B cell (primary cell): ENCODE data around the gene COG6. TPM values are rescaled to one million over a fixed set of nuclear protein-coding genes. Genes with fewer than 3 reads are reported as not detected.

ENCODE experiments used
- ATAC-seq: fragments of 200-7000 bp; cut with Tn5 transposase; one replicate; pipeline ENCODE4 v1.10.0; 2021; ENCODE audit warnings: low read depth, mild to moderate bottlenecking, moderate number of reproducible peaks, moderate library complexity
- CTCF ChIA-PET: fragments of 350-600 bp; sonication (Branson Sonifier 250); formaldehyde crosslinking; loops from one replicate; lab custom pipeline; 2021; ENCODE audit warnings: antibody characterized with exemption, inconsistent platforms; lab: Charles Lee
- POLR2A ChIA-PET: fragments of 350-600 bp; sonication (Branson Sonifier 250); formaldehyde crosslinking; loops from one replicate; lab custom pipeline; 2021; ENCODE audit warnings: antibody characterized with exemption; lab: Charles Lee
- DNase-seq: peaks from one replicate; pipeline ENCODE4 v3.0.0; 2013
- H2AFZ ChIP-seq: 2 replicates; pipeline ENCODE4 v1.6.1; 2012; ENCODE audit warnings: mild to moderate bottlenecking, low read depth, low read length; ENCODE audit not compliant: insufficient read depth, poor library complexity, severe bottlenecking
- H3K27ac ChIP-seq, 2 donors: 1 replicate in 1 of 2; 2 replicates in 1 of 2; pipeline ENCODE4 v1.5.1; 2012 to 2013; ENCODE audit warnings: low read length in 2 of 2, mild to moderate bottlenecking in 2 of 2, moderate library complexity in 1 of 2
- H3K27me3 ChIP-seq, 4 experiments: fragments of 200-600 bp in 1 of 4; sonication (generic) in 1 of 4; replicated peaks in 1 of 4; 1 replicate in 2 of 4; 2 replicates in 2 of 4; pipeline versions ENCODE4 v1.6.1 to v1.7.0; 2013 to 2016; ENCODE audit warnings: low read length in 3 of 4, mild to moderate bottlenecking in 2 of 4, mixed read lengths in 1 of 4, moderate library complexity in 1 of 4; ENCODE audit not compliant: insufficient read depth in 4 of 4, control insufficient read depth in 3 of 4; ENCODE audit errors: control extremely low read depth in 1 of 4
- H3K36me3 ChIP-seq, 2 experiments: replicated peaks in 1 of 2; 1 replicate in 1 of 2; 2 replicates in 1 of 2; pipeline versions ENCODE4 v1.6.1 to v1.7.1; 2013; ENCODE audit warnings: low read length in 1 of 2; ENCODE audit not compliant: insufficient read depth in 2 of 2, control insufficient read depth in 1 of 2; ENCODE audit errors: control extremely low read depth in 1 of 2, extremely low read depth in 1 of 2
- H3K4me1 ChIP-seq, 2 donors: fragments of 200-600 bp in 1 of 2; sonication (generic) in 1 of 2; 1 replicate in 1 of 2; 2 replicates in 1 of 2; pipeline versions ENCODE4 v1.5.1 to v1.6.1; 2013 to 2017; ENCODE audit warnings: low read length in 2 of 2; ENCODE audit not compliant: control insufficient read depth in 2 of 2, insufficient read depth in 2 of 2
- H3K4me2 ChIP-seq: replicated peaks from 2 replicates; pipeline ENCODE3; 2012; ENCODE audit warnings: mild to moderate bottlenecking, low read depth, low read length; ENCODE audit not compliant: poor library complexity, severe bottlenecking
- H3K4me3 ChIP-seq, 5 experiments: fragments of 200-600 bp in 1 of 5; sonication (generic) in 1 of 5; 1 replicate in 3 of 5; 2 replicates in 2 of 5; pipeline versions ENCODE4 v1.5.1 to v1.7.0; 2011 to 2016; ENCODE audit warnings: low read length in 4 of 5, mild to moderate bottlenecking in 4 of 5, low read depth in 2 of 5, control low read depth in 1 of 5, moderate library complexity in 1 of 5; ENCODE audit not compliant: insufficient read depth in 1 of 5; ENCODE audit errors: control extremely low read depth in 1 of 5, extremely low read depth in 1 of 5
- H3K79me2 ChIP-seq: fragments of 200-600 bp; sonication (generic); one replicate; pipeline ENCODE4 v1.6.0; 2016; ENCODE audit warnings: low read length; ENCODE audit not compliant: control insufficient read depth, insufficient read depth
- H3K9ac ChIP-seq: fragments of 200-600 bp; sonication (generic); 2 replicates; pipeline ENCODE4 v1.6.1; 2017; ENCODE audit warnings: mild to moderate bottlenecking, low read length, moderate library complexity
- H3K9me3 ChIP-seq, 3 donors: one replicate each; pipeline versions ENCODE4 v1.6.1 to v1.7.1; 2013; ENCODE audit warnings: low read length in 2 of 3; ENCODE audit not compliant: control insufficient read depth in 2 of 3, insufficient read depth in 1 of 3; ENCODE audit errors: control extremely low read depth in 1 of 3
- H4K20me1 ChIP-seq: 2 replicates; pipeline ENCODE4 v1.6.0; 2012; ENCODE audit warnings: mild to moderate bottlenecking, low read length; ENCODE audit not compliant: insufficient read depth, control insufficient read depth, poor library complexity, severe bottlenecking
- H3K27ac Mint-ChIP-seq: one replicate; pipeline ENCODE4 v1.8.0; 2021; ENCODE audit warnings: mixed read lengths
- H3K27me3 Mint-ChIP-seq: one replicate; pipeline ENCODE4 v1.8.0; 2021; ENCODE audit warnings: mixed read lengths
- H3K4me1 Mint-ChIP-seq: one replicate; pipeline ENCODE4 v1.8.0; 2021; ENCODE audit warnings: mixed read lengths
- H3K4me3 Mint-ChIP-seq: one replicate; pipeline ENCODE4 v1.8.0; 2021; ENCODE audit warnings: mixed read lengths
- H3K9me3 Mint-ChIP-seq: one replicate; pipeline ENCODE4 v1.8.0; 2022; ENCODE audit warnings: mixed read lengths; ENCODE audit not compliant: insufficient read depth
- EZH2 ChIP-seq: IDR thresholded peaks from 2 replicates; pipeline ENCODE4 v1.6.1; 2012; ENCODE audit warnings: borderline replicate concordance, low read depth, mild to moderate bottlenecking, moderate library complexity, low read length; ENCODE audit not compliant: insufficient read depth, poor library complexity, severe bottlenecking
- WGBS: methylation state at CpG from one replicate; pipeline ENCODE4 v1.1.5; 2013; ENCODE audit warnings: missing lambda C conversion rate; ENCODE audit not compliant: insufficient coverage; 5-methylcytosine and 5-hydroxymethylcytosine counted together
- intact Hi-C: fragments of 100-400 bp; cut with micrococcal nuclease; formaldehyde crosslinking; loops from one replicate; pipeline ENCODE4 v1.10.0; 2022
- polyA plus RNA-seq: library from polyadenylated mRNA; depleted of rRNA; stranded (reverse); fragments of >200 nt; gene quantifications from 2 replicates; pipeline ENCODE4 v1.2.3, GENCODE V29; 2012
- total RNA-seq, 2 donors: library from RNA; stranded (reverse); fragments of 120-200 nt in 1 of 2; gene quantifications; 1 replicate in 1 of 2; 2 replicates in 1 of 2; pipeline versions ENCODE4 v1.2.3 to v1.2.4, GENCODE V29; 2013 to 2022
- TF ChIP-seq, protein P1 (sequence below): fragments of 200-600 bp; IDR thresholded peaks from one replicate; pipeline ENCODE4 v1.8.0; 2022; ENCODE audit warnings: antibody characterized with exemption, mild to moderate bottlenecking

The COG6 gene
- total and polyA plus RNA-seq, 2 donors (not counting 1 experiment from before 2014, with no cell fraction given) = 7.7 to 49.9 TPM

DNA sequence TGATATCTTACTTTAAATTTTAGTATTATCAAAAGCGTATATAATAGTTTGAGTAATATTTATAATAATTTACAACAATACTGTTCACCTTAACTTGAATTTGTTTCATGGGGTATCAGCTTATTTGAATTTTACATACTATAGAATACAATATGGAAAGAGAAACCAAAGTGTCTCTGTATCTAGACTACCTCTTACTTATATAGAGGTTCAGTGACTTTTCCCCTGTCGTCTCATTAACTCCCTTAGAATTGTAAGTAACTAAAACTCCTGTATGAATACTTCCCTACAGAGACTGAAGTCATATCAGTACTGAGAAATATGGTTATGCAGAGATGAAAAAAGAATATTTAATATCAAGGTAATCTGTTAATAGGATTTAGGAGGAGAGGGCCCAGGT lies 26.8 kb downstream of the COG6 start:
- H3K4me2 ChIP-seq = no peak overlapping the region
- H3K27ac Mint-ChIP-seq = no peak overlapping the region

DNA sequence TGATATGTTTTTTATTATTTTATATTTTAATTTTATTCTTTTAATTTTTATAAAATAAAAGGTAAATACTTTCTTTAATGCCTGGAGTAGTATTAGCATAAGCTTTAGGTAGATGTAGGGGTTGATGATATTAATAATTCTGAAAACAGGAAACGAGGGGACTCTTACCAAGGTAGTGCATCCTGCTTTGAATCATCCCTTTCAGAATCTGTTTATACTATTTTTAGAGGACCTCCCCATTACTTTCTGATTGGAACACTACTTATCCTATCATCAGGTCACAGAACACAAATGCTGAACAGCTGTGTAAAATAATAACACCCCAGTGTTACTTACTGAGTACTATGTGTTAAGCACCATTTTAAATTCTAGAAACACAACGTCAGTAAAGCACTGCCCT lies 27.3 kb downstream of the COG6 start:
- H3K4me2 ChIP-seq = no peak overlapping the region
- ATAC-seq (no peak), DNase-seq (no peak)
- intact Hi-C loops = loop anchor here (5.0 to 10.0 kb wide), 3 partner anchors 262 to 520 kb away; no protein-coding TSS in a partner anchor
- H3K27ac Mint-ChIP-seq = no peak overlapping the region
- ChIA-PET CTCF (interaction anchor here (0.5 to 6.6 kb wide), 13 partner anchors 14 to 1094 kb away, joined by 3 to 98 read pairs (median 4); partner anchors contain the start of gene COG6), POLR2A (no interaction called here)
- peaks cover 2% of the 10 kb centered on the region for H3K4me1 Mint-ChIP-seq
- no peak overlapping the region for H2AFZ ChIP-seq
- no peaks in the 10 kb centered on the region for H3K4me1 ChIP-seq
- no peak overlapping the region for H3K27ac ChIP-seq
- H3K27me3 Mint-ChIP-seq = no peaks in the 10 kb centered on the region
- peaks cover 3 to 24% of the 10 kb centered on the region in 2 experiments for H3K36me3 ChIP-seq
- TF ChIP-seq EZH2 = no peak
- TF ChIP-seq, protein P1, sequence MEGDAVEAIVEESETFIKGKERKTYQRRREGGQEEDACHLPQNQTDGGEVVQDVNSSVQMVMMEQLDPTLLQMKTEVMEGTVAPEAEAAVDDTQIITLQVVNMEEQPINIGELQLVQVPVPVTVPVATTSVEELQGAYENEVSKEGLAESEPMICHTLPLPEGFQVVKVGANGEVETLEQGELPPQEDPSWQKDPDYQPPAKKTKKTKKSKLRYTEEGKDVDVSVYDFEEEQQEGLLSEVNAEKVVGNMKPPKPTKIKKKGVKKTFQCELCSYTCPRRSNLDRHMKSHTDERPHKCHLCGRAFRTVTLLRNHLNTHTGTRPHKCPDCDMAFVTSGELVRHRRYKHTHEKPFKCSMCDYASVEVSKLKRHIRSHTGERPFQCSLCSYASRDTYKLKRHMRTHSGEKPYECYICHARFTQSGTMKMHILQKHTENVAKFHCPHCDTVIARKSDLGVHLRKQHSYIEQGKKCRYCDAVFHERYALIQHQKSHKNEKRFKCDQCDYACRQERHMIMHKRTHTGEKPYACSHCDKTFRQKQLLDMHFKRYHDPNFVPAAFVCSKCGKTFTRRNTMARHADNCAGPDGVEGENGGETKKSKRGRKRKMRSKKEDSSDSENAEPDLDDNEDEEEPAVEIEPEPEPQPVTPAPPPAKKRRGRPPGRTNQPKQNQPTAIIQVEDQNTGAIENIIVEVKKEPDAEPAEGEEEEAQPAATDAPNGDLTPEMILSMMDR = no peak
- no peaks in the 10 kb centered on the region for H3K9me3 ChIP-seq
- H3K9me3 Mint-ChIP-seq = no peaks in the 10 kb centered on the region
- no peak overlapping the region for H3K4me3 ChIP-seq
- no CpG with 5 or more reads among the region's 2 CpGs for WGBS
- H3K79me2 ChIP-seq = no peaks in the 10 kb centered on the region
- H3K4me3 Mint-ChIP-seq = no peak overlapping the region
- H3K27me3 ChIP-seq = no peaks in the 10 kb centered on the region
- H4K20me1 ChIP-seq = no peaks in the 10 kb centered on the region
- no peak overlapping the region for H3K9ac ChIP-seq

More for the DNA sequence above, 26.8 kb downstream of the COG6 start:
- intact Hi-C loops = loop anchor here (5.0 to 10.0 kb wide), 3 partner anchors 262 to 520 kb away; no protein-coding TSS in a partner anchor
- no peaks in the 10 kb centered on the region for H3K79me2 ChIP-seq
- H3K9ac ChIP-seq = no peak overlapping the region
- H3K9me3 ChIP-seq = no peaks in the 10 kb centered on the region
- H2AFZ ChIP-seq = no peak overlapping the region
- H3K4me1 ChIP-seq = no peaks in the 10 kb centered on the region
- no peaks in the 10 kb centered on the region for H3K27me3 ChIP-seq
- CTCF ChIA-PET = interaction anchor here (0.7 to 6.6 kb wide), 6 partner anchors 13 to 1094 kb away, joined by 3 to 98 read pairs (median 6); no protein-coding TSS in a partner anchor
- POLR2A ChIA-PET = no interaction called here
- Mint-ChIP-seq H3K4me3 (no peak overlapping the region), H3K27me3 (no peaks in the 10 kb centered on the region), H3K4me1 (peaks cover 2% of the 10 kb centered on the region), H3K9me3 (no peaks in the 10 kb centered on the region)
- H3K36me3 ChIP-seq = peaks cover 3 to 19% of the 10 kb centered on the region in 2 experiments
- DNase-seq = no peak
- H3K27ac ChIP-seq = no peak overlapping the region
- no peak for TF ChIP-seq EZH2
- TF ChIP-seq, protein P1 = no peak
- ATAC-seq = no peak
- H4K20me1 ChIP-seq = no peaks in the 10 kb centered on the region
- no peak overlapping the region for H3K4me3 ChIP-seq
- WGBS = no CpG with 5 or more reads among the region's 2 CpGs
